Colonic mucosa (tissue), 4 donors: Measurements from ENCODE around the gene IQGAP2. TPM values are rescaled to one million over a fixed set of nuclear protein-coding genes. Genes with fewer than 3 reads are reported as not detected.
"Not testable (repeated sequence)": the region's sequence is repeated elsewhere in the genome, so short reads cannot be mapped to it uniquely, and the experiment has no call there.

Experiments used
- DNase-seq: peaks from one replicate; pipeline ENCODE4 v3.0.0-alpha.2; 2020
- H3K27ac ChIP-seq: fragments of 200-600 bp; one replicate; pipeline ENCODE4 v1.8.0; 2021
- H3K27me3 ChIP-seq: fragments of 200-600 bp; one replicate; pipeline ENCODE4 v1.8.0; 2021
- H3K36me3 ChIP-seq: fragments of 200-600 bp; one replicate; pipeline ENCODE4 v1.8.0; 2021
- H3K4me1 ChIP-seq: fragments of 200-600 bp; one replicate; pipeline ENCODE4 v1.8.0; 2021; ENCODE audit warnings: mild to moderate bottlenecking
- H3K4me3 ChIP-seq: fragments of 200-600 bp; one replicate; pipeline ENCODE4 v1.8.0; 2021
- H3K9ac ChIP-seq, 2 donors: one replicate each; pipeline ENCODE4 v1.7.0; 2013; ENCODE audit warnings: control low read depth in 2 of 2, low read depth in 2 of 2, low read length in 2 of 2
- H3K9me3 ChIP-seq: fragments of 200-600 bp; one replicate; pipeline ENCODE4 v1.8.0; 2021
- CTCF ChIP-seq: fragments of 200-600 bp; IDR thresholded peaks from one replicate; pipeline ENCODE4 v1.8.0; 2022; ENCODE audit warnings: antibody characterized with exemption, mild to moderate bottlenecking
- intact Hi-C: fragments of 100-400 bp; cut with DNase I; formaldehyde crosslinking; loops from one replicate; pipeline ENCODE4 v1.14.1; 2022
- total RNA-seq, 2 donors: library from RNA; stranded (reverse); fragmentation: NEBNext Ultra II Directional in 1 of 2; extraction: Animal tissue kit (Norgen Biotek cat#: 25700) in 1 of 2; gene quantifications; one replicate each; pipeline ENCODE4 v1.2.1, GENCODE V29; 2021
- donor health status: healthy.
- donor health status: DM: no; HTN: no; CAD: no.
- donor health status: DM: no; HTN: no; CAD: no.

The IQGAP2 gene
- total RNA-seq, 2 donors from 2014 or later, result 62.2 to 75.6 TPM

- Histone ChIP-seq H3K36me3 (no peaks in the 10 kb centered on the region), H3K27me3 (no peaks in the 10 kb centered on the region), H3K4me1 (no peaks in the 10 kb centered on the region), H3K27ac (no peak overlapping the region), H3K4me3 (no peak overlapping the region), H3K9ac (no peak overlapping the region), H3K9me3 (no peaks in the 10 kb centered on the region)
- no peak for TF ChIP-seq CTCF
- DNase-seq, result no peak
- intact Hi-C loops, result no loop called here
Observed at GRCh38 chr5:76679231-76679630, 276.1 kb downstream of the IQGAP2 start.

- H3K27ac ChIP-seq, intact Hi-C loops, H3K36me3 ChIP-seq: not testable (repeated sequence)
Observed at GRCh38 chr5:76680826-76681225, 277.7 kb downstream of the IQGAP2 start.

GRCh38 chr5:76681287-76681686 is 278.2 kb downstream of the IQGAP2 start:
- H3K9ac ChIP-seq, result no peak overlapping the region
- TF ChIP-seq CTCF, result no peak
- intact Hi-C loops, result no loop called here
- H3K4me1 ChIP-seq, result no peaks in the 10 kb centered on the region
- no peak overlapping the region for H3K4me3 ChIP-seq
- no peak overlapping the region for H3K27ac ChIP-seq
- H3K27me3 ChIP-seq, result no peaks in the 10 kb centered on the region
- H3K9me3 ChIP-seq, result no peaks in the 10 kb centered on the region
- H3K36me3 ChIP-seq, result no peaks in the 10 kb centered on the region
- no peak for DNase-seq

More at GRCh38 chr5:76680826-76681225, 277.7 kb downstream of the IQGAP2 start:
- not testable (repeated sequence) for DNase-seq, H3K4me3 ChIP-seq, H3K9me3 ChIP-seq, H3K27me3 ChIP-seq, H3K4me1 ChIP-seq, H3K9ac ChIP-seq

- no peaks in the 10 kb centered on the region for H3K27me3 ChIP-seq
- no peak overlapping the region for H3K27ac ChIP-seq
- intact Hi-C loops, result no loop called here
- no peak overlapping the region for H3K4me3 ChIP-seq
- no peaks in the 10 kb centered on the region for H3K4me1 ChIP-seq
- H3K9me3 ChIP-seq, result no peaks in the 10 kb centered on the region
- H3K9ac ChIP-seq, result no peak overlapping the region
- no peak for DNase-seq
- no peaks in the 10 kb centered on the region for H3K36me3 ChIP-seq
- no peak for TF ChIP-seq CTCF
Observed at GRCh38 chr5:76682387-76682786, 279.3 kb downstream of the IQGAP2 start.

GRCh38 chr5:76683816-76684731 is 281.0 kb downstream of the IQGAP2 start:
- intact Hi-C loops, result no loop called here
- Histone ChIP-seq H3K9ac (no peak overlapping the region), H3K4me1 (no peaks in the 10 kb centered on the region), H3K27me3 (no peaks in the 10 kb centered on the region), H3K4me3 (no peak overlapping the region), H3K27ac (peak overlapping the region; percentile 13), H3K36me3 (no peaks in the 10 kb centered on the region), H3K9me3 (no peaks in the 10 kb centered on the region)
- no peak for TF ChIP-seq CTCF
- DNase-seq, result no peak
